ENCODE results near the gene FGA.

FGA gene

GRCh38 chr4:154542271-154542879 lies 48.2 kb downstream of the FGA start:
- no peak overlapping the region for H3K4me3 ChIP-seq
- H3K27ac ChIP-seq, result no peak overlapping the region
- no peak for TF ChIP-seq Cebpa-rat (IDR thresholded peaks at IDR 0.05)
- H3K4me1 ChIP-seq, result no peaks in the 10 kb centered on the region
- no peak overlapping the region for H3K4me2 ChIP-seq
- no peak overlapping the region for H3K9ac ChIP-seq
- H4K20me1 ChIP-seq, result no peaks in the 10 kb centered on the region
- H3K27me3 ChIP-seq, result no peaks in the 10 kb centered on the region
- H3K36me3 ChIP-seq, result peaks cover 93% of the 10 kb centered on the region
- no peaks in the 10 kb centered on the region for H3K9me3 ChIP-seq
